PC-9 (cell line): ENCODE results near the gene KRT6C. TPM values are rescaled to one million over a fixed set of nuclear protein-coding genes. Genes with fewer than 3 reads are reported as not detected.

Source experiments
- BruUV-seq: library from RNA; stranded (reverse); fragments of 400-500 nt; replicated peaks from 2 replicates; lab custom pipeline; 2021; lab: Mats Ljungman, UMichigan
- CTCF ChIA-PET: fragments of 300-600 bp; sonication (Branson Sonifier 250); formaldehyde crosslinking; loops from one replicate; lab custom pipeline; 2022; ENCODE audit warnings: antibody characterized with exemption; lab: Charles Lee
- POLR2A ChIA-PET: fragments of 300-600 bp; sonication (Branson Sonifier 250); formaldehyde crosslinking; loops from one replicate; lab custom pipeline; 2022; ENCODE audit warnings: antibody characterized with exemption; ENCODE audit not compliant: unreplicated experiment; lab: Charles Lee
- DNase-seq, 2 experiments: peaks; one replicate each; pipeline versions ENCODE4 v3.0.0 to v3.0.0-alpha.2; 2015 to 2022; ENCODE audit warnings: mixed read lengths in 1 of 2
- H2AFZ ChIP-seq: fragments of 200-600 bp; sonication (generic); 2 replicates; pipeline ENCODE4 v1.8.1; 2017; ENCODE audit warnings: antibody characterized with exemption
- H3F3A ChIP-seq: fragments of 200-600 bp; sonication (generic); 2 replicates; pipeline ENCODE4 v1.8.1; 2017; ENCODE audit warnings: antibody characterized with exemption, mild to moderate bottlenecking, low read depth; ENCODE audit not compliant: insufficient read depth
- H3K27ac ChIP-seq: fragments of 200-600 bp; sonication (generic); 2 replicates; pipeline ENCODE4 v1.6.1; 2016; ENCODE audit warnings: mixed run types
- H3K27me3 ChIP-seq: fragments of 200-600 bp; sonication (generic); 2 replicates; pipeline ENCODE4 v1.6.1; 2016; ENCODE audit warnings: low read depth, mixed run types; ENCODE audit not compliant: insufficient read depth
- H3K36me3 ChIP-seq: fragments of 200-600 bp; sonication (generic); 2 replicates; pipeline ENCODE4 v1.6.1; 2016; ENCODE audit warnings: low read depth, mixed run types
- H3K4me1 ChIP-seq: fragments of 200-600 bp; sonication (generic); replicated peaks from 2 replicates; pipeline ENCODE4 v1.6.1; 2016; ENCODE audit warnings: mixed run types; ENCODE audit not compliant: insufficient read depth
- H3K4me2 ChIP-seq: fragments of 200-600 bp; sonication (generic); 2 replicates; pipeline ENCODE4 v1.6.1; 2017; ENCODE audit warnings: mixed run types
- H3K4me3 ChIP-seq: fragments of 200-600 bp; sonication (generic); 2 replicates; pipeline ENCODE4 v1.6.1; 2016; ENCODE audit warnings: mixed run types
- H3K79me2 ChIP-seq: fragments of 200-600 bp; sonication (generic); 2 replicates; pipeline ENCODE4 v1.6.1; 2017; ENCODE audit warnings: low read depth, mixed run types
- H3K9me2 ChIP-seq: fragments of 200-600 bp; sonication (generic); 2 replicates; pipeline ENCODE4 v1.8.1; 2017; ENCODE audit warnings: mild to moderate bottlenecking; ENCODE audit not compliant: insufficient read depth
- H3K9me3 ChIP-seq: fragments of 200-600 bp; sonication (generic); 2 replicates; pipeline ENCODE4 v1.8.1; 2016; ENCODE audit warnings: low read depth; ENCODE audit not compliant: insufficient read depth
- H4K20me1 ChIP-seq: fragments of 200-600 bp; sonication (generic); 2 replicates; pipeline ENCODE4 v1.8.1; 2017; ENCODE audit not compliant: insufficient read depth
- CTCF ChIP-seq: fragments of 200-600 bp; sonication (generic); conservative IDR thresholded peaks from 2 replicates; pipeline ENCODE4 v1.6.1; 2017; ENCODE audit warnings: mixed run types, antibody characterized with exemption, mild to moderate bottlenecking, moderate library complexity
- EZH2 ChIP-seq: fragments of 200-600 bp; sonication (generic); IDR thresholded peaks from 2 replicates; pipeline ENCODE4 v1.8.0; 2017; ENCODE audit warnings: antibody characterized with exemption, low read depth
- intact Hi-C: fragments of 100-400 bp; cut with micrococcal nuclease; formaldehyde crosslinking; loops from one replicate; pipeline ENCODE4 v1.10.0; 2022; ENCODE audit not compliant: unreplicated experiment
- total RNA-seq: library from RNA; stranded (reverse); gene quantifications from 2 replicates; pipeline ENCODE4 v1.2.3, GENCODE V29; 2021

Gene KRT6C
- total RNA-seq, 1 experiment from 2014 or later, result not detected

DNA sequence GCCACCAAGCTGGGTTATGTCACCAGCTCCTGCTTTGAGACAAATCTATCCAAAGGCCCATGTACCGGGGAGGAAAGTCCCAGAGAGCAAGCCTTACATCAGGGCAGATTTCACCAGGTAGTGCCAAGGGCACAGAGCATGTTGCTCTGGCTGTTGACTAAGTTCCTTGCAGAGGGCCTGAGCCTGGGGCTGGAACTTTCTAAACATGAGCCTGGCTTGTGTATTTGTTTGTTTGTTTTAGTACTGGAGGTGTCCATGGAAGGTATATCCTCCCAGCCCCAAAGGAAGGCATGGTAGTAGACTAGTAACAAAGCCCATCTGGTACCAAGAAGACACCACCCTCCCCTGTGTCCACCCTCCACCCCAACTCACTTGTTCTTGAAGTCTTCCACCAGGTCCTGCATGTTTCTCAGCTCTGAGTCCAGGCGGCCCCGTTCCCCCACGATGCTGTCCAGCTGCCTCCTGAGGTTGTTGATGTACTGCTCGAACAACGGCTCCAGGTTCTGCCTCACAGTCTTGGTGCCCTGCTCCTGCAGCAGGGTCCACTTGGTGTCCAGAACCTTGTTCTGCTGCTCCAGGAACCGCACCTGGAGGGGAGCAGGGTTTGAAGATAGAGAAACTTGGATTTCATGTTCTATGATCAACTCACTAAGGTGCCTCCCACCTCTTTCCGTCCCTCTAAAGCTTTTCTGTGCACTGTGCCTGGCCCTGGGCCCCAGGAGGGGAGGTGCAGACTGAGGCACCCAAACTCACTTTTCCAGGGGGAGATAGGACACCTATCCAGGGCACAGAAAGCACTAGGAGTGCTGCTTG is 45.2 kb upstream of the KRT6C start:
- Histone ChIP-seq H3K4me3 (peak overlapping the region; percentile 56; the same call in 1 of the 2 replicates), H3K9me2 (no peaks in the 10 kb centered on the region), H3K27me3 (no peaks in the 10 kb centered on the region), H3F3A (peaks cover 29% of the 10 kb centered on the region), H4K20me1 (no peaks in the 10 kb centered on the region), H3K9me3 (no peaks in the 10 kb centered on the region), H3K4me2 (peak overlapping the region; percentile 79), H3K79me2 (no peaks in the 10 kb centered on the region), H3K4me1 (peaks cover 45% of the 10 kb centered on the region), H3K36me3 (no peaks in the 10 kb centered on the region), H3K27ac (no peak overlapping the region), H2AFZ (no peak overlapping the region)
- DNase-seq, result no peak
- ChIA-PET POLR2A (interaction anchor here (0.9 kb wide), 1 partner anchor 22 kb away, joined by 4 read pairs; no protein-coding TSS in a partner anchor), CTCF (no interaction called here)
- intact Hi-C loops, result no loop called here
- BruUV-seq, result no TSS peak
- TF ChIP-seq EZH2 (no peak), CTCF (no peak)

- no peak for DNase-seq
- intact Hi-C loops, result no loop called here
- no peaks in the 10 kb centered on the region for H3K27me3 ChIP-seq
- BruUV-seq, result no TSS peak
- H3K79me2 ChIP-seq, result no peaks in the 10 kb centered on the region
- H3K36me3 ChIP-seq, result no peaks in the 10 kb centered on the region
- ChIA-PET CTCF (no interaction called here), POLR2A (no interaction called here)
- H2AFZ ChIP-seq, result no peak overlapping the region
- no peaks in the 10 kb centered on the region for H3K9me2 ChIP-seq
- no peaks in the 10 kb centered on the region for H3K9me3 ChIP-seq
- no peaks in the 10 kb centered on the region for H4K20me1 ChIP-seq
- H3K4me3 ChIP-seq, result no peak overlapping the region
- H3K4me1 ChIP-seq, result peaks cover 36% of the 10 kb centered on the region
- TF ChIP-seq CTCF (no peak), EZH2 (no peak)
- peak overlapping the region; percentile 79; the same call in 1 of the 2 replicates for H3K4me2 ChIP-seq
- H3F3A ChIP-seq, result peaks cover 25% of the 10 kb centered on the region
- H3K27ac ChIP-seq, result no peak overlapping the region
Observed at GRCh38 chr12:52517888-52518287, 44.3 kb upstream of the KRT6C start.

- BruUV-seq, result no TSS peak
- Histone ChIP-seq H3K36me3 (no peaks in the 10 kb centered on the region), H4K20me1 (no peaks in the 10 kb centered on the region), H3K27ac (no peak overlapping the region), H3K27me3 (no peaks in the 10 kb centered on the region), H2AFZ (no peak overlapping the region), H3K9me3 (no peaks in the 10 kb centered on the region), H3K79me2 (no peaks in the 10 kb centered on the region), H3K4me1 (peaks cover 30% of the 10 kb centered on the region), H3K4me3 (no peak overlapping the region), H3K4me2 (no peak overlapping the region), H3K9me2 (no peaks in the 10 kb centered on the region), H3F3A (peaks cover 20% of the 10 kb centered on the region)
- no peak for TF ChIP-seq EZH2
- no peak for TF ChIP-seq CTCF
- POLR2A ChIA-PET, result interaction anchor here (0.7 kb wide), 1 partner anchor 1141 kb away, joined by 6 read pairs; no protein-coding TSS in a partner anchor
- CTCF ChIA-PET, result interaction anchor here (0.6 kb wide), 1 partner anchor 309 kb away, joined by 5 read pairs; no protein-coding TSS in a partner anchor
- DNase-seq, result no peak
- intact Hi-C loops, result no loop called here
Observed at GRCh38 chr12:52517005-52517835, 43.6 kb upstream of the KRT6C start.
